AG04450 (cell line): ENCODE results near the gene CPN1. TPM values are rescaled to one million over a fixed set of nuclear protein-coding genes. Genes with fewer than 3 reads are reported as not detected.

Source experiments
- CTCF ChIA-PET: fragments of 300-600, 350-600 bp; formaldehyde crosslinking; extraction: SDS; loops from one replicate; lab custom pipeline; 2022; ENCODE audit warnings: antibody characterized with exemption, inconsistent platforms; lab: Charles Lee
- POLR2A ChIA-PET: fragments of 350-600 bp; formaldehyde crosslinking; extraction: SDS; loops from one replicate; lab custom pipeline; 2021; ENCODE audit warnings: antibody characterized with exemption, inconsistent platforms; lab: Yijun Ruan, JAX
- DNase-seq: peaks from one replicate; pipeline ENCODE4 v3.0.0-alpha.2; 2011; ENCODE audit warnings: low read depth, low spot score
- H3K27ac ChIP-seq: one replicate; pipeline ENCODE4 v1.5.1; 2012; ENCODE audit warnings: low read depth, low read length, control low read depth
- H3K27me3 ChIP-seq: one replicate; pipeline ENCODE4 v1.6.0; 2012; ENCODE audit warnings: low read length; ENCODE audit not compliant: control insufficient read depth, insufficient read depth
- H3K4me3 ChIP-seq: 2 replicates; pipeline ENCODE4 v1.5.1; 2011; ENCODE audit warnings: mild to moderate bottlenecking, low read depth, low read length, control low read depth
- H3K9me3 ChIP-seq: 2 replicates; pipeline ENCODE4 v1.5.1; 2012; ENCODE audit warnings: low read length; ENCODE audit not compliant: control insufficient read depth, insufficient read depth
- polyA plus RNA-seq: library from polyadenylated mRNA; depleted of rRNA; stranded (reverse); fragments of >200 nt; gene quantifications from 2 replicates; pipeline ENCODE4 v1.2.3, GENCODE V29; 2011
- TF ChIP-seq, protein P1 (sequence below): IDR thresholded peaks from 2 replicates; pipeline ENCODE4 v1.5.1; 2011; ENCODE audit warnings: low read depth, low read length, control low read depth, inconsistent platforms

Gene CPN1
- polyA plus RNA-seq, 1 experiment, result not detected

DNA sequence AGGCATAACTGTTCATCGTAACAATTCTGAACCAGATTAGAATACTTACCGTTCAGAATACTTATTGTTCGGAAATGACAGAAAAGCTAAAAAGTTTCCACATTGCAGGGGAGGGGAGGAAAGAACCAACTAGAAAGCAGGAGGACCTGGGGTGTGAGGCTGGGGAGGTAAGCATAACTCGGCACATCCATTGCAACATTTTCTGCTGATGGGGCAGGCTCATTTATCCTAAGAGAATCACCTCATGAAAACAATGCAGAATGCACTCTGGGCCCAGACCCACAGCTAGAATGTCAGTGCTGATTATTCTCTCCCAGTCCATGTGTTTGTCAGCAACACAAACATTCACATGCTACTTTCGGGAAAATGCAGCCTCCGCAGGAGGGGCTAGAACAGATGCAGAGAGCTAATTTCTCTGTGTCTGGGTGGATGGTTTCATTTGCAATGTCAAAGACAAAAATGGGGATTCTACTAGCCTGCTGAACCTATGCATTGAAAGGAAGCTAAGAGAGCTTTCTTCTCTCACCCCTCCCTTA is 81.5 kb downstream of the CPN1 start:
- ChIA-PET CTCF (interaction anchor here (0.6 to 0.9 kb wide), 2 partner anchors 46 to 155 kb away, joined by 3 read pairs; no protein-coding TSS in a partner anchor), POLR2A (interaction anchor here (0.5 to 0.6 kb wide), 2 partner anchors 13 to 282 kb away, joined by 3 read pairs; no protein-coding TSS in a partner anchor)
- DNase-seq, result no peak
- Histone ChIP-seq H3K27me3 (no peaks in the 10 kb centered on the region), H3K9me3 (no peaks in the 10 kb centered on the region; the same call in 1 of the 2 replicates), H3K27ac (no peak overlapping the region), H3K4me3 (no peak overlapping the region)
- TF ChIP-seq, protein P1, sequence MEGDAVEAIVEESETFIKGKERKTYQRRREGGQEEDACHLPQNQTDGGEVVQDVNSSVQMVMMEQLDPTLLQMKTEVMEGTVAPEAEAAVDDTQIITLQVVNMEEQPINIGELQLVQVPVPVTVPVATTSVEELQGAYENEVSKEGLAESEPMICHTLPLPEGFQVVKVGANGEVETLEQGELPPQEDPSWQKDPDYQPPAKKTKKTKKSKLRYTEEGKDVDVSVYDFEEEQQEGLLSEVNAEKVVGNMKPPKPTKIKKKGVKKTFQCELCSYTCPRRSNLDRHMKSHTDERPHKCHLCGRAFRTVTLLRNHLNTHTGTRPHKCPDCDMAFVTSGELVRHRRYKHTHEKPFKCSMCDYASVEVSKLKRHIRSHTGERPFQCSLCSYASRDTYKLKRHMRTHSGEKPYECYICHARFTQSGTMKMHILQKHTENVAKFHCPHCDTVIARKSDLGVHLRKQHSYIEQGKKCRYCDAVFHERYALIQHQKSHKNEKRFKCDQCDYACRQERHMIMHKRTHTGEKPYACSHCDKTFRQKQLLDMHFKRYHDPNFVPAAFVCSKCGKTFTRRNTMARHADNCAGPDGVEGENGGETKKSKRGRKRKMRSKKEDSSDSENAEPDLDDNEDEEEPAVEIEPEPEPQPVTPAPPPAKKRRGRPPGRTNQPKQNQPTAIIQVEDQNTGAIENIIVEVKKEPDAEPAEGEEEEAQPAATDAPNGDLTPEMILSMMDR, result no peak

DNA sequence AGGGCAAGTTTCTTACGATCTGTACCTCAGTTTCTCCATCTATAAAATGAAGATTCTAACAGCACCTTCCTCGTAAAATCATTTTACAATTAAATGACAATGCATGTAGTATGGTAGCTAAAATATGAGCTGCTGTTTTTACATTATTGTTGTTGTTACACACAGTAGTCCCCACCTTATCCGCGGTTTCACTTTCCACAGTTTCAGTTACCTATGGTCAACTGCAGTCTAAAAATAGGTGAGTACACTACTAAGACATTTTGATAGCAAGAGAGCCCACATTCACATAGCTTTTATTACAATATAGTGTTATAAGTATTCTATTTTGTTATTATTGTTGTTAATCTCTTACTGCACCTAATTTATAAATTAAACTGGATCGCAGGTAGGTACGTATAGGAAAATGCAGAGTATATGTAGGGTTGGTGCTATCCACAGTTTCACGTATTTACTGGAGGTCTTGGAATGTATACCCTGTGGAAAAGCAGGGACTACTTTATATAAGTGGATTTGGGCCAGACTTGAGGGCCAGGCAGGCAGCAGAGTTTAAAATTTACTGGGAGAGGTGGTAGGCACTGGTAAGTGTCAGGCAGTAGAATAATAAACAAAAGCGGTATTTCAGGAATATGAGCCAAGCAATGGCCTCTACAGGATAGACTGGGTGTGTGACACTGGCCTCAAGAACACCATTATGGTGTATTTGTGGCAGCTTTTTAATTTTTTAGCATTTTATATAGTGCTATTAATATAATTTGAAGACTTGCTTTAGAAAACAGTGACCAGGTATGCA is 82.2 kb downstream of the CPN1 start:
- ChIA-PET POLR2A (no interaction called here), CTCF (interaction anchor here (1.0 to 1.1 kb wide), 2 partner anchors 35 to 154 kb away, joined by 3 to 4 read pairs; no protein-coding TSS in a partner anchor)
- Histone ChIP-seq H3K27me3 (no peaks in the 10 kb centered on the region), H3K4me3 (no peak overlapping the region), H3K9me3 (no peaks in the 10 kb centered on the region; the same call in 1 of the 2 replicates), H3K27ac (no peak overlapping the region)
- no peak for DNase-seq
- TF ChIP-seq, protein P1, result no peak

DNA sequence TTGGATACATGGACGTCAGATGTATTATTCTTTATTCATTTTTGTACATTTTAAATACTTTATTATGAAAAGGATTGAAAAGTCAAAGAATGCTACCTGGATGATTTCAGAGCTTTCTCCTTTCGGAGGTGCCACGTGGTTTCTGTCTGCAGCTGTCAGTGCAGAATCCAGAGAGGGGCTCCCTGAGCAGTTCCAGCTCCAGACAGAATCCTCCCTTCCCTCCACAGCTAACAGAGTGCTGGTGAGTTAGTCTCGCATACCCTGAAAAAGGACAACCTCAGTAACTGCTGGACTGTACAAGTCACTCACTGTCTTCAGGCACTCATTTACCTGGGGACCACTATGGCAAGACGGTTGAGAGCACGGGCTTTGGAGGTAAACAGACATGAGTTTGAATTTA is 82.8 kb downstream of the CPN1 start:
- DNase-seq, result no peak
- H3K9me3 ChIP-seq, result no peaks in the 10 kb centered on the region; the same call in 1 of the 2 replicates
- H3K27me3 ChIP-seq, result no peaks in the 10 kb centered on the region
- H3K4me3 ChIP-seq, result no peak overlapping the region
- POLR2A ChIA-PET, result no interaction called here
- no peak overlapping the region for H3K27ac ChIP-seq
- TF ChIP-seq, protein P1, result no peak
- CTCF ChIA-PET, result interaction anchor here (1.0 to 1.1 kb wide), 2 partner anchors 34 to 153 kb away, joined by 3 to 4 read pairs; no protein-coding TSS in a partner anchor

DNA sequence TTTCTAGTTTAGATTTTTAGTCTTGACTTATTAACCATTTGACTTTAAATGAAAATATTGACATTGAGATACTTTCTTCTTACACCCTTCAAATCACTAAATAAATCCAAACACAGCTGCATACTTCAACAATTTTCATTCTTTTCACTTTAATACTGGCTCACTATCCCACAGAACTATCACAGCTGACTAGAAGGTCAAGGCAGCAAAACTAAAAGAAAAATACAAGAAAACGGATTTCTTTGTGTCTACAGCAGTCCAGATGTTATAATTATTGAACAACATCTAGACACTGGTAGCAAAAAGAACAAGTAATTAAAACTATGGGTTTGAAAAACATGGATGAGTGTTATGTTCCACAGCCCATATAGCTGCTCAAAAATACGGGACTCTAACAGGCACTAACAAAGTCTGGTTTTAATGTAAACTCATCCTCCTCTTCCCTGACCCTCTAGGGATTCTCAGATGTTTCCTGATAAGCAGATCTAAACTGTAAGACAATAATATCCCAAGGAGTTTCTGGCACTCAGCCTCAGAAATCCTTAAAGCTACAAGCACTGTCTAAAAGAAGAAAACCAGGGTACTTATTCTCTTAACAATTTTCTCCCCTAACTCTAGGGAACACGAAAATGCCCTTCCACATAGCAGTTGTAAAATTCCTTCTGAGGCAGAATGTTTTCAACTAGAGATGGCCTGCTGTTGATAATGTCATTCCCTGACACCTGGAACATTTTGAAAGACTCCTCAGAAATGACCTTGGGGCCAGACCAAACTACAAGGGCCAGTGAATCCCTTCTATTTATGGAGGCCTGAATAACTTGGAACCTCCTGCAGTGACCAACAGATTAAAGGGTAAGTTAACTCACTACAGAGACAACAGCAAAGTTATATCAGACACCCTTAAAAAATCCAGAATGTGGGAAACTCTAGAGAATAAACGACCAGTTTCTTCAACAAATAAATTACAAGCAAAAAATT is 84.7 kb downstream of the CPN1 start:
- CTCF ChIA-PET, result interaction anchor here (0.8 to 2.3 kb wide), 6 partner anchors 11 to 151 kb away, joined by 3 to 15 read pairs (median 4); partner anchors contain the start of gene DNMBP
- no peak overlapping the region for H3K4me3 ChIP-seq
- no peaks in the 10 kb centered on the region for H3K9me3 ChIP-seq
- DNase-seq, result no peak
- POLR2A ChIA-PET, result interaction anchor here (0.6 to 1.4 kb wide), 3 partner anchors 9 to 376 kb away, joined by 4 read pairs; no protein-coding TSS in a partner anchor
- H3K27ac ChIP-seq, result no peak overlapping the region
- H3K27me3 ChIP-seq, result no peaks in the 10 kb centered on the region
- TF ChIP-seq, protein P1, result no peak
